K562 (cell line): Measurements from ENCODE around the gene YJEFN3. TPM values are rescaled to one million over a fixed set of nuclear protein-coding genes. Genes with fewer than 3 reads are reported as not detected.

Experiments used
- ATAC-seq: fragments of 200-7000 bp; cut with Tn5 transposase; 3 replicates; pipeline ENCODE4 v1.9.1; 2020; ENCODE audit warnings: moderate library complexity
- BruUV-seq: library from RNA; stranded (reverse); fragments of 400-500 nt; replicated peaks from 2 replicates; lab custom pipeline; 2021; lab: Mats Ljungman, UMichigan
- CTCF ChIA-PET: fragments of 300-600 bp; formaldehyde crosslinking; extraction: SDS; loops from one replicate; lab custom pipeline; 2021; ENCODE audit warnings: low intra/inter-chr PET ratio; lab: Yijun Ruan, JAX
- POLR2A ChIA-PET: fragments of 300-600, 350-650 bp; sonication (Branson Sonifier 250); formaldehyde crosslinking; extraction: SDS; loops from one replicate; lab custom pipeline; 2021; ENCODE audit warnings: antibody characterized with exemption, inconsistent platforms; lab: Yijun Ruan, JAX
- DNase-seq, 4 experiments: peaks; one replicate each; pipeline versions ENCODE4 v3.0.0 to v3.0.0-alpha.2; 2011 to 2018; ENCODE audit warnings: low spot score in 3 of 4, mixed read lengths in 3 of 4; ENCODE audit errors: extremely low read depth in 1 of 4
- FAIRE-seq: peaks from 2 replicates; lab custom pipeline; 2011; peaks lifted over from hg19 to GRCh38; lab: Jason Lieb, UNC
- H2AFZ ChIP-seq: 2 replicates; pipeline ENCODE4 v1.6.0; 2011; ENCODE audit warnings: low read depth, low read length, control low read depth, inconsistent platforms
- H3K27ac ChIP-seq: fragments of 200-600 bp; 3 replicates; pipeline ENCODE4 v1.8.0; 2011; ENCODE audit warnings: low read depth, mild to moderate bottlenecking, control low read depth, inconsistent platforms, low read length, moderate library complexity, mixed read lengths; ENCODE audit errors: extremely low read depth
- H3K27me3 ChIP-seq, 2 experiments: fragments of 300-600 bp in 1 of 2; 2 replicates in 1 of 2; 3 replicates in 1 of 2; pipeline versions ENCODE4 v1.6.0 to v1.8.0; 2011; ENCODE audit warnings: inconsistent platforms in 2 of 2, low read length in 2 of 2, mild to moderate bottlenecking in 1 of 2, mixed read lengths in 1 of 2, moderate library complexity in 1 of 2; ENCODE audit not compliant: control insufficient read depth in 2 of 2, insufficient read depth in 2 of 2
- H3K36me3 ChIP-seq: fragments of 300-600 bp; 3 replicates; pipeline ENCODE4 v1.8.0; 2011; ENCODE audit warnings: mild to moderate bottlenecking, low read length, inconsistent platforms; ENCODE audit not compliant: control insufficient read depth, insufficient read depth
- H3K4me1 ChIP-seq, 2 experiments: fragments of 200-600 bp in 1 of 2; replicated peaks in 1 of 2; 2 replicates in 1 of 2; 3 replicates in 1 of 2; pipeline versions ENCODE4 v1.5.1 to v1.8.0; 2011; ENCODE audit warnings: inconsistent platforms in 2 of 2, low read length in 2 of 2, mild to moderate bottlenecking in 1 of 2, mixed read lengths in 1 of 2, moderate library complexity in 1 of 2; ENCODE audit not compliant: control insufficient read depth in 2 of 2, insufficient read depth in 2 of 2
- H3K4me2 ChIP-seq: 2 replicates; pipeline ENCODE4 v1.6.1; 2011; ENCODE audit warnings: low read length, control low read depth, inconsistent platforms, mixed read lengths; ENCODE audit not compliant: insufficient read depth
- H3K4me3 ChIP-seq: fragments of 200-600 bp; sonication (generic), shearing (Covaris generic); 2 replicates; pipeline ENCODE4 v1.5.1; 2016; ENCODE audit warnings: control low read depth, inconsistent platforms
- H3K79me2 ChIP-seq: fragments of 200-600 bp; 3 replicates; pipeline ENCODE4 v1.8.0; 2011; ENCODE audit warnings: low read length, inconsistent platforms; ENCODE audit not compliant: control insufficient read depth, insufficient read depth
- H3K9ac ChIP-seq, 2 experiments: 2 replicates each; pipeline versions ENCODE4 v1.6.0 to v1.6.1; 2011; ENCODE audit warnings: low read depth in 2 of 2, low read length in 2 of 2, control low read depth in 1 of 2, inconsistent platforms in 1 of 2, mild to moderate bottlenecking in 1 of 2, mixed read lengths in 1 of 2; ENCODE audit not compliant: insufficient read depth in 1 of 2
- H3K9me1 ChIP-seq: one replicate; pipeline ENCODE4 v1.6.0; 2011; ENCODE audit warnings: inconsistent platforms, mild to moderate bottlenecking, low read length, moderate library complexity; ENCODE audit not compliant: control insufficient read depth, insufficient read depth
- H3K9me3 ChIP-seq: replicated peaks from 2 replicates; pipeline ENCODE4 v1.5.1; 2011; ENCODE audit warnings: low read depth, low read length, inconsistent platforms; ENCODE audit not compliant: control insufficient read depth, insufficient read depth
- H4K20me1 ChIP-seq: replicated peaks from 2 replicates; pipeline ENCODE4 v1.6.1; 2011; ENCODE audit warnings: low read length, inconsistent platforms, mixed read lengths; ENCODE audit not compliant: control insufficient read depth, insufficient read depth
- CC2D1A ChIP-seq: fragments of 450-650 bp; IDR thresholded peaks from 2 replicates; pipeline ENCODE4 v1.6.1; 2017; ENCODE audit warnings: mild to moderate bottlenecking
- FOXJ3 ChIP-seq: sonication (generic); formaldehyde crosslinking; IDR thresholded peaks from 2 replicates; pipeline ENCODE4 v1.4.0; 2020; ENCODE audit warnings: mild to moderate bottlenecking, missing genetic modification reagents
- HLTF ChIP-seq: fragments of 450-650 bp; IDR thresholded peaks from 2 replicates; pipeline ENCODE4 v1.6.1; 2016
- KHSRP ChIP-seq: fragments of 450-650 bp; IDR thresholded peaks from 2 replicates; pipeline ENCODE4 v1.6.1; 2017
- MAFG ChIP-seq: fragments of 450-650 bp; conservative IDR thresholded peaks from 2 replicates; pipeline ENCODE4 v1.6.1; 2016; ENCODE audit warnings: missing genetic modification characterization, missing compliant biosample characterization
- NCOA6 ChIP-seq: fragments of 450-650 bp; IDR thresholded peaks from 2 replicates; pipeline ENCODE4 v1.6.1; 2017; ENCODE audit warnings: mild to moderate bottlenecking
- POLR2AphosphoS5 ChIP-seq: IDR thresholded peaks from 2 replicates; pipeline ENCODE4 v1.6.1; 2011; ENCODE audit warnings: mild to moderate bottlenecking, low read depth, low read length, moderate library complexity; ENCODE audit not compliant: control insufficient read depth, insufficient read depth
- POLR2G ChIP-seq: fragments of 200-400 bp; formaldehyde crosslinking; IDR thresholded peaks from 2 replicates; pipeline ENCODE4 v1.6.1; 2017; ENCODE audit warnings: low read depth, mild to moderate bottlenecking, antibody characterized with exemption, low read length, moderate library complexity
- PTBP1 ChIP-seq: fragments of 200-400 bp; formaldehyde crosslinking; IDR thresholded peaks from 2 replicates; pipeline ENCODE4 v1.6.1; 2017; ENCODE audit warnings: low read depth, low read length
- RBM22 ChIP-seq: fragments of 200-400 bp; formaldehyde crosslinking; IDR thresholded peaks from 2 replicates; pipeline ENCODE4 v1.6.1; 2018; ENCODE audit warnings: low read length, low read depth; ENCODE audit not compliant: poor library complexity, severe bottlenecking
- RBM39 ChIP-seq: fragments of 200-400 bp; formaldehyde crosslinking; optimal IDR thresholded peaks from 2 replicates; pipeline ENCODE3; 2018; ENCODE audit warnings: low read depth, low read length
- SMAD1 ChIP-seq: fragments of 150-350 bp; IDR thresholded peaks from 2 replicates; pipeline ENCODE4 v1.6.1; 2014; ENCODE audit warnings: low read length, low read depth; ENCODE audit not compliant: partially characterized antibody
- ZNF146 ChIP-seq: IDR thresholded peaks from one replicate; pipeline ENCODE4 v1.6.1; 2018; ENCODE audit warnings: missing compliant biosample characterization; ENCODE audit not compliant: unreplicated experiment
- ZNF592 ChIP-seq: fragments of 450-650 bp; IDR thresholded peaks from 2 replicates; pipeline ENCODE4 v1.6.1; 2017; ENCODE audit warnings: antibody characterized with exemption, mild to moderate bottlenecking
- WGBS: fragments of 100-300 bp; shearing (Covaris generic); methylation state at CpG from one replicate; pipeline ENCODE4 v1.1.6; 2016; ENCODE audit warnings: low coverage, mixed read lengths; ENCODE audit not compliant: insufficient coverage; ENCODE audit errors: missing lambda C conversion rate; 5-methylcytosine and 5-hydroxymethylcytosine counted together
- in situ Hi-C: fragments of 300-500 bp; cut with MboI; formaldehyde crosslinking; loops from 4 replicates; pipeline ENCODE4 v1.15.0; 2018; ENCODE audit warnings: inconsistent platforms, mixed read lengths
- intact Hi-C: fragments of 100-400 bp; cut with micrococcal nuclease; formaldehyde crosslinking; loops from 2 replicates; pipeline ENCODE4 v1.14.2; 2022
- polyA plus RNA-seq, 8 experiments: library from polyadenylated mRNA; depleted of rRNA in 4 of 8; stranded (reverse) in 5 of 8; unstranded in 3 of 8; fragments of >200 nt; fragmentation: Nextera tagmentation in 2 of 8; fragmentation: Illumina TruSeq in 1 of 8; extraction: Ambion mirVana in 2 of 8; extraction: Trizol in 1 of 8; gene quantifications; 2 replicates each; pipeline versions ENCODE4 v1.2.1 to v1.2.3, GENCODE V29; 2011 to 2014; ENCODE audit warnings: inconsistent platforms in 1 of 8, missing spikeins in 1 of 8
- total RNA-seq, 7 experiments: library from RNA; depleted of rRNA in 6 of 7; stranded (reverse); fragments of >200 nt in 6 of 7; fragmentation: Illumina TruSeq in 2 of 7; extraction: Trizol in 2 of 7; gene quantifications; 2 replicates each; pipeline versions ENCODE4 v1.2.1 to v1.2.3, GENCODE V29; 2011 to 2021; ENCODE audit warnings: low replicate concordance in 1 of 7
- TF ChIP-seq, protein P1 (sequence below), 2 experiments: fragments of 450-650 bp in 1 of 2; IDR thresholded peaks; 2 replicates each; pipeline ENCODE4 v1.6.1; 2011 to 2017; ENCODE audit warnings: low read depth in 2 of 2, antibody characterized with exemption in 1 of 2, borderline replicate concordance in 1 of 2, low read length in 1 of 2, mild to moderate bottlenecking in 1 of 2, mixed read lengths in 1 of 2; ENCODE audit not compliant: control insufficient read depth in 1 of 2

Gene YJEFN3
- total and polyA plus RNA-seq, 9 of the 15 experiments (the other 6 are each of a cell fraction or from before 2014, with no cell fraction given) = 0.04 to 5.8 (median 1.3) TPM; not detected in 1

DNA sequence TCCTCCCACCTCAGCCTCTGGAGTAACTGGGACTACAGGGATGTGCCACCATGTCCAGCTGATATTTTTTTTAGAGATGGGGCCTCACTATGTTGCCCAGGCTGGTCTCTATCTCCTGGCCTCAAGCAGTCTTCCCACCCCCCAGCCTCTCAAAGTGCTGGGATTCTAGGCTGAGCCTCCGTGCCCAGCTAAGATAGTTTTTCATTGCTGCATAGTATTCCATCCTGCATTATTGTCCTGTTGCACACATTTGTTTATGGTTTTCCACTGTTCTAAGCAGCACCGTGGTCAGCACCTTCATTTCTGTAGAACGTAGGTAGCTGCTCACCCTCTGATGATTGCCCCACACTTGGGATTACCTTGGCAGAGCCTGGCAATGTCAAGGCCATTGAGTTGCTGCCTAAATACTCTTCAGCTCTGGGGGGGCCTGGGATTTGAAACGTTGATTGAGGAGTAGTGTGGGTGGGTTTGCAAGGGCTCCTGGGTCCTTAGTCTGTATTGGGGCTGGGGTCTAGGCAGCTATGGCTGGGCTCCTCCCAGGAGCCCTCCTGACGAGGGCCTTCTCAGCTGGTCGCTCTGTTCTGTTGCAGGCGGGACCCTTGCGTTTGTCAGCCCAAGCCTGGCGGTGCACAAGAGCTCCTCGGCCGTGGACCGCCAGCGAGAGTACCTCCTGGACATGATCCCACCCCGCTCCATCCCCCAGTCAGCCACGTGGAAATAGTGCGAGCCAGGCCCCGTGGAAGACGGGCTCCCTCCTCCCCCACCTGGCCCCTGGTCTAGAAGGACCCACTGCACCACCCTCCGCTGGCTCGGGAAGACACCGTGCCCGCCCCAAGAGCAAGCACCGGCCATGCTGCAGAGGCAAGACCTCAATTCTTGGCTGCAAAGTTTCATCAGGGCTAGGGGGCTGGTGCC is 23.7 kb upstream of the YJEFN3 start:
- no peak for ATAC-seq
- no peak overlapping the region for H3K9ac ChIP-seq
- no peaks in the 10 kb centered on the region for H3K9me3 ChIP-seq
- no peak overlapping the region for H2AFZ ChIP-seq
- no peak for FAIRE-seq
- no peak overlapping the region for H3K4me2 ChIP-seq
- no peaks in the 10 kb centered on the region for H4K20me1 ChIP-seq
- BruUV-seq = no TSS peak
- H3K4me3 ChIP-seq = no peak overlapping the region
- no peak for DNase-seq
- H3K27me3 ChIP-seq = no peaks in the 10 kb centered on the region
- in situ Hi-C loops (no loop called here), intact Hi-C loops (no loop called here)
- TF ChIP-seq KHSRP (no peak), RBM22 (peak; percentile 83), FOXJ3 (CRISPR knock-in tag) (no peak), ZNF146 (CRISPR knock-in tag) (peak; percentile 74), MAFG (tag) (no peak), ZNF592 (no peak), CC2D1A (no peak), SMAD1 (no peak), POLR2AphosphoS5 (peak; percentile 27; the same call in 1 of the 2 replicates), HLTF (no peak), RBM39 (no peak), PTBP1 (no peak), NCOA6 (no peak), POLR2G (peak; percentile 44)
- TF ChIP-seq, protein P1, sequence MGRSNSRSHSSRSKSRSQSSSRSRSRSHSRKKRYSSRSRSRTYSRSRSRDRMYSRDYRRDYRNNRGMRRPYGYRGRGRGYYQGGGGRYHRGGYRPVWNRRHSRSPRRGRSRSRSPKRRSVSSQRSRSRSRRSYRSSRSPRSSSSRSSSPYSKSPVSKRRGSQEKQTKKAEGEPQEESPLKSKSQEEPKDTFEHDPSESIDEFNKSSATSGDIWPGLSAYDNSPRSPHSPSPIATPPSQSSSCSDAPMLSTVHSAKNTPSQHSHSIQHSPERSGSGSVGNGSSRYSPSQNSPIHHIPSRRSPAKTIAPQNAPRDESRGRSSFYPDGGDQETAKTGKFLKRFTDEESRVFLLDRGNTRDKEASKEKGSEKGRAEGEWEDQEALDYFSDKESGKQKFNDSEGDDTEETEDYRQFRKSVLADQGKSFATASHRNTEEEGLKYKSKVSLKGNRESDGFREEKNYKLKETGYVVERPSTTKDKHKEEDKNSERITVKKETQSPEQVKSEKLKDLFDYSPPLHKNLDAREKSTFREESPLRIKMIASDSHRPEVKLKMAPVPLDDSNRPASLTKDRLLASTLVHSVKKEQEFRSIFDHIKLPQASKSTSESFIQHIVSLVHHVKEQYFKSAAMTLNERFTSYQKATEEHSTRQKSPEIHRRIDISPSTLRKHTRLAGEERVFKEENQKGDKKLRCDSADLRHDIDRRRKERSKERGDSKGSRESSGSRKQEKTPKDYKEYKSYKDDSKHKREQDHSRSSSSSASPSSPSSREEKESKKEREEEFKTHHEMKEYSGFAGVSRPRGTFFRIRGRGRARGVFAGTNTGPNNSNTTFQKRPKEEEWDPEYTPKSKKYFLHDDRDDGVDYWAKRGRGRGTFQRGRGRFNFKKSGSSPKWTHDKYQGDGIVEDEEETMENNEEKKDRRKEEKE (IDR thresholded peaks at IDR 0.05; ENCODE audit: borderline replicate concordance in 1 of 2, control insufficient read depth in 1 of 2, low read depth in 2 of 2, low read length in 1 of 2) = no peak
- no peaks in the 10 kb centered on the region for H3K9me1 ChIP-seq
- ChIA-PET POLR2A (interaction anchor here (0.6 kb wide), 1 partner anchor 1775 kb away, joined by 3 read pairs; no protein-coding TSS in a partner anchor), CTCF (no interaction called here)
- no peaks in the 10 kb centered on the region for H3K79me2 ChIP-seq
- no peak overlapping the region; the same call in 2 of the 3 replicates for H3K27ac ChIP-seq
- H3K4me1 ChIP-seq = peaks cover 0 to 18% of the 10 kb centered on the region in 2 experiments; a peak in 1 of 5 replicates
- WGBS = 92% methylated on average over 21 of the region's 23 CpGs
- peaks cover 76% of the 10 kb centered on the region; the same call in 2 of the 3 replicates for H3K36me3 ChIP-seq
